Smooth muscle cell (in vitro differentiated cells): ENCODE measurements around the gene ARHGAP32. TPM values are rescaled to one million over a fixed set of nuclear protein-coding genes. Genes with fewer than 3 reads are reported as not detected.

Experiments used
- DNase-seq: peaks from one replicate; lab custom pipeline; 2025; ENCODE audit not compliant: unreplicated experiment; lab: John Stamatoyannopoulos, UW
- H2AFZ ChIP-seq: fragments of 200-600 bp; sonication (generic); 2 replicates; pipeline ENCODE4 v1.6.0; 2016; ENCODE audit warnings: antibody characterized with exemption, low read depth, mild to moderate bottlenecking
- H3F3A ChIP-seq: fragments of 200-600 bp; sonication (generic); 2 replicates; pipeline ENCODE4 v1.6.0; 2017; ENCODE audit warnings: antibody characterized with exemption, low read depth
- H3K27ac ChIP-seq: fragments of 200-600 bp; sonication (generic); 2 replicates; pipeline ENCODE4 v1.5.1; 2016; ENCODE audit warnings: low read depth, mild to moderate bottlenecking
- H3K27me3 ChIP-seq: fragments of 200-600 bp; sonication (generic); 2 replicates; pipeline ENCODE4 v1.6.1; 2016; ENCODE audit warnings: low read depth, mild to moderate bottlenecking
- H3K36me3 ChIP-seq: fragments of 200-600 bp; sonication (generic); 2 replicates; pipeline ENCODE4 v1.5.1; 2016; ENCODE audit warnings: low read depth
- H3K4me1 ChIP-seq: fragments of 200-600 bp; sonication (generic); 2 replicates; pipeline ENCODE4 v1.5.1; 2016; ENCODE audit warnings: low read depth
- H3K4me2 ChIP-seq: fragments of 200-600 bp; sonication (generic); 2 replicates; pipeline ENCODE4 v1.6.0; 2016; ENCODE audit warnings: mild to moderate bottlenecking
- H3K4me3 ChIP-seq: fragments of 200-600 bp; sonication (generic); 2 replicates; pipeline ENCODE4 v1.5.1; 2016; ENCODE audit warnings: mild to moderate bottlenecking
- H3K79me2 ChIP-seq: fragments of 200-600 bp; sonication (generic); 2 replicates; pipeline ENCODE4 v1.6.0; 2016; ENCODE audit warnings: low read depth, mild to moderate bottlenecking
- H3K9ac ChIP-seq: fragments of 200-600 bp; sonication (generic); 2 replicates; pipeline ENCODE4 v1.6.0; 2016; ENCODE audit warnings: low read depth
- H3K9me3 ChIP-seq: fragments of 200-600 bp; sonication (generic); replicated peaks from 2 replicates; pipeline ENCODE4 v1.5.1; 2016; ENCODE audit warnings: low read depth
- H4K20me1 ChIP-seq: fragments of 200-600 bp; sonication (generic); 2 replicates; pipeline ENCODE4 v1.6.0; 2016; ENCODE audit warnings: low read depth
- CTCF ChIP-seq: fragments of 200-600 bp; sonication (generic); IDR thresholded peaks from 2 replicates; pipeline ENCODE4 v1.5.1; 2017; ENCODE audit warnings: borderline replicate concordance, mild to moderate bottlenecking, antibody characterized with exemption; ENCODE audit not compliant: insufficient read depth, poor library complexity, severe bottlenecking
- WGBS: methylation state at CpG from one replicate; pipeline ENCODE4 v1.1.7; 2016; ENCODE audit warnings: low lambda C conversion rate; 5-methylcytosine and 5-hydroxymethylcytosine counted together
- polyA plus RNA-seq: library from polyadenylated mRNA; unstranded; fragments of >200 nt; fragmentation: Nextera tagmentation; extraction: Ambion mirVana; gene quantifications from 2 replicates; pipeline ENCODE4 v1.2.1, GENCODE V29; 2016
- total RNA-seq: library from RNA; depleted of rRNA; stranded (reverse); fragments of >200 nt; gene quantifications from 2 replicates; pipeline ENCODE4 v1.2.3, GENCODE V29; 2014

The ARHGAP32 gene
- total and polyA plus RNA-seq, 2 experiments from 2014 or later: 8.8 to 17.8 TPM

DNA sequence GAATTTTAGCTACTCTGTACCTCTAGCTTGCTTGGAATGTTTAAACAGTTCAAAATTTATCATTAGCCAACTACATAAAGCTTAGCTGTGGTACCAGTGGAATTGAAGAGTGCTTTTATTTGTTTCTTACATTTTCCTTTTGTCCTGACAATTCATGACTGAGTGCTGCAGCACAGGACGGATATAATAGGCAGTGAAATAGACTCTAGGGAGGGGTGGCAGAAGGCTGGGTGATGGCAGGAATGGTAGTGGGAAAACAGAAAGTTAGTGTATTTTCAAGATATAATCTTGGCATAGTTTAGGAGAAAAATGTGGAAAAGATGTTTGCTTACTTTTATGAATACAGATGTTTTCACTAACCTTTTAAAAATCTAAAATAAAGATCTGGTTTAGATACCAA lies 31.1 kb upstream of the ARHGAP32 start:
- Histone ChIP-seq H3K4me1 (peaks cover 29% of the 10 kb centered on the region), H2AFZ (no peak overlapping the region), H3K27ac (peak overlapping the region; percentile 82), H4K20me1 (peaks cover 7% of the 10 kb centered on the region), H3K9ac (no peak overlapping the region), H3K36me3 (peaks cover 7% of the 10 kb centered on the region), H3K79me2 (peaks cover 72% of the 10 kb centered on the region), H3K4me2 (peak overlapping the region; percentile 3), H3F3A (peaks cover 34% of the 10 kb centered on the region), H3K27me3 (no peaks in the 10 kb centered on the region), H3K4me3 (no peak overlapping the region), H3K9me3 (peaks cover 5% of the 10 kb centered on the region)
- no peak for DNase-seq
- no peak for TF ChIP-seq CTCF
- WGBS: 56% methylated on average over 1 of the region's 1 CpG

- no peak for TF ChIP-seq CTCF
- Histone ChIP-seq H3K4me1 (peaks cover 29% of the 10 kb centered on the region), H3K27me3 (no peaks in the 10 kb centered on the region), H3K27ac (peak overlapping the region; percentile 82), H3K36me3 (peaks cover 6% of the 10 kb centered on the region), H3K9ac (no peak overlapping the region), H3K4me2 (peak overlapping the region; percentile 3), H2AFZ (no peak overlapping the region), H3F3A (peaks cover 34% of the 10 kb centered on the region), H3K79me2 (peaks cover 72% of the 10 kb centered on the region), H4K20me1 (peaks cover 7% of the 10 kb centered on the region), H3K9me3 (peaks cover 5% of the 10 kb centered on the region), H3K4me3 (no peak overlapping the region)
- DNase-seq: no peak
- WGBS: 53% methylated on average over 3 of the region's 3 CpGs
These were observed 30.0 kb upstream of the ARHGAP32 start for GRCh38 chr11:129222158-129222557.

GRCh38 chr11:129215506-129216245 lies 23.6 kb upstream of the ARHGAP32 start:
- no peak for TF ChIP-seq CTCF
- peaks cover 31% of the 10 kb centered on the region for H3K4me1 ChIP-seq
- peak overlapping the region; percentile 51 for H3K4me2 ChIP-seq

More at GRCh38 chr11:129215506-129216245, 23.6 kb upstream of the ARHGAP32 start:
- Histone ChIP-seq H3K9me3 (no peaks in the 10 kb centered on the region), H3K9ac (no peak overlapping the region), H3K4me3 (no peak overlapping the region), H3K27me3 (no peaks in the 10 kb centered on the region), H2AFZ (no peak overlapping the region), H3K36me3 (no peaks in the 10 kb centered on the region), H3K27ac (peak overlapping the region; percentile 37), H3K79me2 (peaks cover 82% of the 10 kb centered on the region), H4K20me1 (peaks cover 30% of the 10 kb centered on the region), H3F3A (no peaks in the 10 kb centered on the region)
- WGBS: 26% methylated on average over 8 of the region's 8 CpGs
- no peak for DNase-seq
